HG02840 (cell line): Measurements from ENCODE around the gene ZDHHC14.

ENCODE experiments used
- ATAC-seq: cut with Tn5 transposase; IDR thresholded peaks from one replicate; pipeline ENCODE4 v1.9.1; 2021; ENCODE audit warnings: mild to moderate bottlenecking, moderate library complexity, moderate number of reproducible peaks; ENCODE audit not compliant: unreplicated experiment, low FRiP score

Gene ZDHHC14

GRCh38 chr6:157436944-157437336 lies 56.0 kb downstream of the ZDHHC14 start:
- ATAC-seq = no peak

- no peak for ATAC-seq
Observed at GRCh38 chr6:157438611-157439111, 57.7 kb downstream of the ZDHHC14 start.

GRCh38 chr6:157440171-157440570 lies 59.2 kb downstream of the ZDHHC14 start:
- no peak for ATAC-seq

- no peak for ATAC-seq
Observed at GRCh38 chr6:157442291-157442690, 61.3 kb downstream of the ZDHHC14 start.

DNA sequence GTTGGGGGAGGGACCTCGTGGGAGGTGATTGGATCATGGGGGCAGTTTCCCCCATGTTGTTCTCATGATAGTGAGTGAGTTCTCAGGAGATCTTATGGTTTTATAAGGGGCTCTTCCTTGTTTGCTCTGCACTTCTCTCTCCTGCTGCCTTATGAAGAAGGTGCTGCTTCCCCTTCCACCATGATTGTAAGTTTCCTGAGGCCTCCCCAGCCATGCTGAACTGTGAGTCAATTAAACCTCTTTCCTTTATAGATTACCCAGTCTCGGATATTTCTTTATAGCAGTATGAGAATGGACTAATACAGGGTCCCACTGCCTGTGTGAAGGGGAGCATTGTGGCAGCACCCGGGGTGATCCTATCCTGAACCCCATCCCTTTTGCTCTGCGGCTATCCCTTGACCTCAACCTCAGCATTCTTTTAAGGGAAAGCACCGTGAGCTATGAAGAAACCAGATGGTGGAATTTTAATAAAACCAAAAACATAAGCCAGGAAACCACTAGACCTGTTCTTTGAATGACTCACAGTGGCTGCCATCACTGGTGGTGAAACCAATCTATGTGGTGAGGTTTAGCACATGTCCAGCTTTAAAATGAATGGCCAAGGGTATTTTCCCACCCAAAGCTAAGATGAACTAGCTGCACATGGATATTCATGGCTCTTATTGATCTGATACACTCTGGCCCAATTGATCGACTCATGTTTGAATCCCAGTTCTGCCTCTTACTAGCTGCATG lies 62.2 kb downstream of the ZDHHC14 start:
- peak; percentile 85 for ATAC-seq

- ATAC-seq = no peak
Observed at GRCh38 chr6:157445277-157446009, 64.5 kb downstream of the ZDHHC14 start.

DNA sequence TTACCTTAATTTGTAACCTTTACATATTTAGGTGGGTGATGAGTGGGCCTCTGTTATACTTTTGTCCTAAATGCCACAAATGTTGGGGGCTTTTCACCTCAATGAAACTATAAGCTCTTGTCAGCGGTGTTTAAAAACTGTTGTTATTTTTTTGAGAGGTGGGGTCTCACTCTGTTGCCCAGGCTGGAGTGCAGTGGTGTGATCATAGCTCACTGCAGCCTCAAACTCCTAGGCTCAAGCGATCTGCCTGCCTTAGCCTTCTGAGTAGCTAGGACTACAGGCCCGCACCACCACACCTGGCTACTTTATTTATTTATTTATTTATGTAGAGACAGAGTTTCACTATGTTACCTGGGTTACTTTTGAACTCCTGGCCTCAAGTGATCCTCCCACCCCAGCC lies 66.7 kb downstream of the ZDHHC14 start:
- no peak for ATAC-seq

GRCh38 chr6:157449610-157450009 lies 68.6 kb downstream of the ZDHHC14 start:
- no peak for ATAC-seq

- ATAC-seq = no peak
Observed at GRCh38 chr6:157450931-157451742, 70.1 kb downstream of the ZDHHC14 start.

DNA sequence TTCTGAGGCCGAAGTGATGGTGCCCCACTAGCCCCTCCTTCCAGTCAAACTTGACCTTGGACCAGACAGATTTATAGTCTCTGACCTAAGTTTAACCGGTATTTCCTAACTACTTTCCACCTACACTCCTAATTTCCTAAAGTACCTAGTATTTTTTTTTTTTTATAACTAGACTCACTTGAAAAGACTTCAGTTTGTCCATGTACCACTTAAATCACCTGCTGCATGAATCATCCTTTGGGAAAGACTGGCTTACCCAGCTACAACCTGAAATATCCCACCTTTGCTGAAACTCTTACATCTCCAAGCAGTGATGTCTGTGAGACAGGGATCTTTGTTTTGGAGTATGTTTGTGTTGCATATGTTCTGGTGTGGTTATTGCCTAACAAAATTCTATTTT lies 71.1 kb downstream of the ZDHHC14 start:
- no peak for ATAC-seq

- no peak for ATAC-seq
Observed at GRCh38 chr6:157453131-157453530, 72.1 kb downstream of the ZDHHC14 start.

- ATAC-seq = no peak
Observed at GRCh38 chr6:157453978-157454377, 73.0 kb downstream of the ZDHHC14 start.

- ATAC-seq = no peak
Observed at GRCh38 chr6:157454762-157455714, 74.0 kb downstream of the ZDHHC14 start.

- no peak for ATAC-seq
Observed at GRCh38 chr6:157455731-157456523, 74.9 kb downstream of the ZDHHC14 start.

GRCh38 chr6:157456524-157456829 lies 75.5 kb downstream of the ZDHHC14 start:
- no peak for ATAC-seq

DNA sequence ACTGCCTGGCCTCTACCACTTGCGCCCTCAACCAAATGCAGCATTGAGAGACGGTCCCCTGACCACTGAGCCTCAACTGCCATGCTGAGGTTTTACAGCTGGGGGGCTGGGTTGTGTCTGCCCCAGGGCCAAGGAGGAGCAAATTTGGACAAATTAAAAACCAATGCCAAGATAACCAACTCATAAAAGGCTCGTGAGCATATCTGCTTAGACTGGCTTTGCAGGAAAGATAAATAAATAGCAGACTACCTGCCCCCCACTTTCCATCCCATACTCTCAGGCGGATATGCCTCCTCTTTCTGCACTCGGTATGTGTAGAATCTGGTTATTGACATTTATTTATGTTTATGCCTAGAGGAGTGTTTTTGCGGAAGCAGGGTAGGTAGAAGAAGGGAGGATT lies 76.8 kb downstream of the ZDHHC14 start:
- ATAC-seq = no peak

- no peak for ATAC-seq
Observed at GRCh38 chr6:157459327-157459726, 78.3 kb downstream of the ZDHHC14 start.

- ATAC-seq = no peak
Observed at GRCh38 chr6:157460182-157460999, 79.4 kb downstream of the ZDHHC14 start.
